Measurements from ENCODE around the gene CSNK2A1.

Gene CSNK2A1

DNA sequence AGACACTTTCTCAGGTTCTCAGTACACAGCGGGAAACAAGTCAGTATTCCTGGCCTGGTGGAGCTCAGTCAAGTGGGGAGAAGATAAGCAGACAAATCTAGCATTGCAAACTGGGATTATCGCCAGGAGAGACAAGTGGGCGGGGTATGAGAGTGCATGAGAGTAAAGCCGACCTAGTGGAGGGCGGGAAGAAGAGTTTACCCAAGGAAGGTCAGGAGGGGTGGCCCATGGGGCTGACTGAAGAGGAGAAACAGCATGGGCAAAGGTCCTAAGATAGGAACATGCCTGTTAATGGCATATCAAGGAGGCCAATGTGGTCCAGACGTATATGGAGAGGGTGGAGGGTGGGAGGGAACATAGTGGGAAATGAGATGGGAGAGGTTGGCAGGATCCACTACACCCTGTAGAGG, 12.4 kb upstream of the CSNK2A1 start:
- H3K4me3 ChIP-seq (ENCODE audit: low read depth, low read length), result no peak overlapping the region
- TF ChIP-seq, protein P1, sequence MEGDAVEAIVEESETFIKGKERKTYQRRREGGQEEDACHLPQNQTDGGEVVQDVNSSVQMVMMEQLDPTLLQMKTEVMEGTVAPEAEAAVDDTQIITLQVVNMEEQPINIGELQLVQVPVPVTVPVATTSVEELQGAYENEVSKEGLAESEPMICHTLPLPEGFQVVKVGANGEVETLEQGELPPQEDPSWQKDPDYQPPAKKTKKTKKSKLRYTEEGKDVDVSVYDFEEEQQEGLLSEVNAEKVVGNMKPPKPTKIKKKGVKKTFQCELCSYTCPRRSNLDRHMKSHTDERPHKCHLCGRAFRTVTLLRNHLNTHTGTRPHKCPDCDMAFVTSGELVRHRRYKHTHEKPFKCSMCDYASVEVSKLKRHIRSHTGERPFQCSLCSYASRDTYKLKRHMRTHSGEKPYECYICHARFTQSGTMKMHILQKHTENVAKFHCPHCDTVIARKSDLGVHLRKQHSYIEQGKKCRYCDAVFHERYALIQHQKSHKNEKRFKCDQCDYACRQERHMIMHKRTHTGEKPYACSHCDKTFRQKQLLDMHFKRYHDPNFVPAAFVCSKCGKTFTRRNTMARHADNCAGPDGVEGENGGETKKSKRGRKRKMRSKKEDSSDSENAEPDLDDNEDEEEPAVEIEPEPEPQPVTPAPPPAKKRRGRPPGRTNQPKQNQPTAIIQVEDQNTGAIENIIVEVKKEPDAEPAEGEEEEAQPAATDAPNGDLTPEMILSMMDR (IDR thresholded peaks at IDR 0.05; ENCODE audit: insufficient read depth, low read depth, low read length, missing control alignments), result no peak
- no peak for DNase-seq (ENCODE audit: low read depth)

DNA sequence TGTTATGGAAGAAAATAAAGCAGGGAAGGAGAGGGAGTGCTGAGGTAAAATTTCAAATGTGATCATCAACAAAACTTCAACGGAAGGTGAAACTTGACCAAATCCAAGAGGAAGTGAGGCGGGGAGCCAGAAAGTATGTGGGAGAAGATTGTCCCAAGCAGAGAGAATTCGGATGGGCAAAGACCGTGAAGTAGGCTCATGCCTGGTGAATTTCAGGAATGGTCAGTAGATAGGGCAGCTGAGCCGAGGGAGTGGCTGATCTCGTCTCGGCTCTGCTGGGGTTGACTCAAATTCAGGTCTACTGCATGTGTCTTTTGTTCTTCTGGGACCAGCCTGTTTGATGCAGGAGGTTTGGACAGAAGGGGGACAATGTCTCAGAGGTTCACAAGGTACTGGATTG, 7.0 kb upstream of the CSNK2A1 start:
- H3K4me3 ChIP-seq (ENCODE audit: low read depth, low read length), result no peak overlapping the region
- no peak for DNase-seq (ENCODE audit: low read depth)
- TF ChIP-seq, protein P1 (IDR thresholded peaks at IDR 0.05; ENCODE audit: insufficient read depth, low read depth, low read length, missing control alignments), result no peak

DNA sequence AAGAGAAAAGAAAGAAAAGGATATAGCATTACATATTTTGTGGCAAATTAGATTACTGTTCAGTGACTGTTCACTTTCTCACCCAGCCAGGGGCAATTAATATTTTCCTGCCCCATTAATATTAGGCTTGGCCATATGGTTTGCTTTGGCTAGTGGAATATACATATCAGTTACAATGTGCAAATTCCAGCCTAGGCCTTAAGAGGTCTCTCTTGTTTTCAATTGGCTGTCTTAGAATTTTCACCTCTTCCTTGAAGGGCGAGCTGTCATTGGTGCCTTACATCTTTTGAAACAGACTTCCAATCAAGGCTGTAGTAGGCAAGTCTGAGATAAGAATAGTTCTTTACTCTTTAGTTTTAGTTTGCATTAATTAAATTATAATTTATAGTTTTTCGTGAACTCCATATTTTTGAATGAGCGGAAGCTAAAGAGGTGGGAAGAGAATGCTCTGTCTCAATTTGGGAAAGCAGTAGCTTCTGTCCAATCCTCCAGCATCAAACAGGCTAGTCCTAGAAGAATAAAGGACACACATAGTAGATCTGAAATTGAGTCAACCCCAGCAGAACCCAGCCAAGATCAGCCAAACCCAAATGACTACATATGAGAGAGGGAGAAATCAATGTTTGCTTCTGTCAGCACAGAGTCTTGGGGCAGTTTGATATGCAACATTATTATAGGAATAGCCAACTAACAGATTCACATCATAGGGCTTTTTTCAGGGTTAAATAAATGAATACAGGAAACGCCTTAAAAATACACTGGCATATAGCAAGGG, 6.3 kb upstream of the CSNK2A1 start:
- TF ChIP-seq, protein P1 (IDR thresholded peaks at IDR 0.05; ENCODE audit: insufficient read depth, low read depth, low read length, missing control alignments), result no peak
- DNase-seq (ENCODE audit: low read depth), result no peak
- H3K4me3 ChIP-seq (ENCODE audit: low read depth, low read length), result no peak overlapping the region

DNA sequence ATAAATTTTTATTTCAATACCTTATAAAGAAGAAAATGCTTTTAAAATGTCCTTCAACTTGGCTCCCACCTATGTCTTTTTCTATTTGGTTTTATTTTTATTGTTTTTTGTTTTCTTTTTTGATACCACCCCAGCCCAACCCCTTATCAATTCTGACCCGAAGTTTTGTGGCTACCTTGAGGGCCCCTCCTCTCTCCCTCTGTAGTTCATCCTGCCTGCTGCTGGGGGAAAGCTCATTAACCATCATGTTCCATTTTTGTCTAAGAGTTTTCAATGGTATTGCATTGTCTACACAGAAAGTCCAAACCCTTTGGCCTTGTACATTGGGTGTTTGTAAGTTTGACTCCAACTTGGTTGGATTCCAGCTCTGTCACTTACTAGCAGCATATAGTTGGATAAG, 5.3 kb upstream of the CSNK2A1 start:
- DNase-seq (ENCODE audit: low read depth), result no peak
- TF ChIP-seq, protein P1 (IDR thresholded peaks at IDR 0.05; ENCODE audit: insufficient read depth, low read depth, low read length, missing control alignments), result no peak
- H3K4me3 ChIP-seq (ENCODE audit: low read depth, low read length), result no peak overlapping the region

DNA sequence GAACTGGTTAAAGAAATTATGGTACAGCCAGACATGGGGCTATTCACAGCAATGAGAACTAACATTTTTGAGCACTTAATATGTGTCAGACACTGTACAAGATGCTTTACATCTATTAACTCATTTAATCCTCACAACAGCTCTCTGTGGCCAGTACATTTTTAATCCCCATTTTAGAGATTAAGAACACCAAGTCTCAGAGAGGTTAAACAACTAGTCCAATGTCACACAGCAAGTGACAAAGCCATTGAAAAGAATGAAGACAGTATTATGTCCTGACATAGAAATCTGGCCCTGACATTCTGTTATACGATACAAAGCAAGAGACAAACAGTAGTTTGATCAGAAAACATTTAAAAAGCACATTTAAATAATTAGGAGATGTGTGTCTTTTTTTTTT, 3.8 kb upstream of the CSNK2A1 start:
- H3K4me3 ChIP-seq (ENCODE audit: low read depth, low read length), result no peak overlapping the region
- DNase-seq (ENCODE audit: low read depth), result no peak
- TF ChIP-seq, protein P1 (IDR thresholded peaks at IDR 0.05; ENCODE audit: insufficient read depth, low read depth, low read length, missing control alignments), result no peak

DNA sequence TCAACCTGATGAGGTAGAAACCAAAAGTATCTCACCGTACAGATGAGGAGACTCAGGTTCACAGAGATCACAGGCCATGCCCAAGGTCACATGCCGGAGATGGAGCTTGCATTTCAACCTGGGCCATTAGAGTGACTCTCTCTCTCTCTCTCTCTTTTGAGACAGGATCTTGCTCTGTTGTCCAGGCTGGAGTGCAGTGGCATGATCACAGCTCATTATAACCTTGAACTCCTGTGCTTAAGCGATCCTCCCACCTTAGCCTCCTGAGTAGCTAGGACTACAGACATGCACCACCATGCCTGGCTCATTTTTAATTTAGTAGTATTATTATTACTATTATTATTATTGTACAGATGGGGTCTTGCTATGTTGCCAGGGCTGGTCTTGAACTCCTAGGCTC, 2.8 kb upstream of the CSNK2A1 start:
- TF ChIP-seq, protein P1 (IDR thresholded peaks at IDR 0.05; ENCODE audit: insufficient read depth, low read depth, low read length, missing control alignments), result no peak
- no peak for DNase-seq (ENCODE audit: low read depth)
- no peak overlapping the region for H3K4me3 ChIP-seq (ENCODE audit: low read depth, low read length)
